ENCODE measurements around the gene MYRF. TPM values are rescaled to one million over a fixed set of nuclear protein-coding genes. Genes with fewer than 3 reads are reported as not detected.
A peak's percentile ranks its signal among the peaks of the same experiment; 100 is the strongest.

Gene MYRF
- total and polyA plus RNA-seq, 2 of the 13 experiments (the other 11 are each of a cell fraction or from before 2014, with no cell fraction given): 10.2 to 25.9 TPM

- WGBS (ENCODE audit: low lambda C conversion rate): 24% methylated on average over 5 of the region's 19 CpGs
- H3K4me2 ChIP-seq (ENCODE audit: low read depth, low read length): peak overlapping the region; percentile 94
- ChIA-PET POLR2A (interaction anchor here (0.6 to 6.2 kb wide), 12 partner anchors 10 to 202 kb away, joined by 3 to 43 read pairs (median 7); partner anchors contain the start of genes FEN1 and TMEM258), CTCF (ENCODE audit: low intra/inter-chr PET ratio, low total read pairs) (interaction anchor here (0.6 to 3.4 kb wide), 5 partner anchors 20 to 396 kb away, joined by 3 to 38 read pairs (median 24); no protein-coding TSS in a partner anchor)
- FAIRE-seq: peak; percentile 44
- H3K27me3 ChIP-seq (ENCODE audit: control insufficient read depth in 1 of 2, insufficient read depth in 2 of 2, low read length in 2 of 2): no peaks in the 10 kb centered on the region
- no peaks in the 10 kb centered on the region for H3K36me3 ChIP-seq (replicated peaks in 1 of 2; ENCODE audit: control insufficient read depth in 1 of 2, insufficient read depth in 2 of 2, low read length in 2 of 2)
- no peaks in the 10 kb centered on the region for H4K20me1 ChIP-seq (ENCODE audit: insufficient read depth, low read length)
- intact Hi-C loops (cut with micrococcal nuclease; ENCODE audit: unreplicated experiment) (loop anchor here (1.0 kb wide), 2 partner anchors 29 to 41 kb away; no protein-coding TSS in a partner anchor), in situ Hi-C loops (cut with HindIII; ENCODE audit: extremely low pct_ligation_motif_present, low pct_unique_long_range_greater_than_20kb) (loop anchor here (5.0 kb wide), 1 partner anchor 35 kb away; no protein-coding TSS in a partner anchor)
- peak overlapping the region; percentile 22 to 68 (median 43) for H3K4me3 ChIP-seq (replicated peaks in 1 of 3; ENCODE audit: insufficient read depth in 1 of 3, low read depth in 2 of 3, low read length in 3 of 3)
- no peaks in the 10 kb centered on the region for H3K9me3 ChIP-seq (ENCODE audit: low read length)
- BruUV-seq (replicated peaks): no TSS peak
- no peak overlapping the region for H3K27ac ChIP-seq (ENCODE audit: extremely low read length, insufficient read depth, low read length)
- peak; percentile 85 for ATAC-seq
- no peaks in the 10 kb centered on the region for H3K79me2 ChIP-seq (ENCODE audit: insufficient read depth, low read length)
- H3K9ac ChIP-seq (ENCODE audit: insufficient read depth, low read depth, low read length): peak overlapping the region; percentile 69
- H3K4me1 ChIP-seq (ENCODE audit: insufficient read depth, low read length): peaks cover 54% of the 10 kb centered on the region
- H2AFZ ChIP-seq (ENCODE audit: low read length): no peak overlapping the region
- peak; percentile 67 for DNase-seq (ENCODE audit: low spot score)
- TF ChIP-seq ZC3H4 (CRISPR knock-in tag; IDR thresholded peaks at IDR 0.05; ENCODE audit: borderline replicate concordance) (0 out of 2 replicates have a peak, but pooled peaks have one; percentile 22), SNAPC5 (CRISPR knock-in tag; IDR thresholded peaks at IDR 0.05; ENCODE audit: borderline replicate concordance) (peak; percentile 47; the same call in 1 of the 2 replicates), ZNF24 (IDR thresholded peaks at IDR 0.05) (no peak), FOXK1 (CRISPR knock-in tag; IDR thresholded peaks at IDR 0.05; ENCODE audit: borderline replicate concordance, low read depth) (0 out of 2 replicates have a peak, but pooled peaks have one; percentile 14), ZNF556 (CRISPR knock-in tag; IDR thresholded peaks at IDR 0.05; ENCODE audit: borderline replicate concordance) (peak; percentile 55; the same call in 1 of the 2 replicates), NFKBIZ (CRISPR knock-in tag; IDR thresholded peaks at IDR 0.05) (0 out of 2 replicates have a peak, but pooled peaks have one; percentile 57), U2AF1 (optimal IDR thresholded peaks at IDR 0.05; ENCODE audit: low read depth, low read length) (no peak), ZNF407 (CRISPR knock-in tag; IDR thresholded peaks at IDR 0.05; ENCODE audit: not compliant biosample characterization) (peak; percentile 8), ZNF839 (CRISPR knock-in tag; IDR thresholded peaks at IDR 0.05; ENCODE audit: borderline replicate concordance) (no peak; the same call in 1 of the 2 replicates), ZNF619 (CRISPR knock-in tag; IDR thresholded peaks at IDR 0.05) (0 out of 2 replicates have a peak, but pooled peaks have one; percentile 12), TRIM22 (IDR thresholded peaks at IDR 0.05) (no peak), TBL1XR1 (IDR thresholded peaks at IDR 0.05; ENCODE audit: borderline replicate concordance, low read length, partially characterized antibody) (peak; percentile 12), ZBTB7A (CRISPR knock-in tag; IDR thresholded peaks at IDR 0.05) (peak; percentile 79; the same call in 1 of the 2 replicates)
These were observed 5.1 kb upstream of the MYRF start for GRCh38 chr11:61747192-61747966.

Measured in HepG2 (cell line).